Measurements from ENCODE around the gene DISP3. TPM values are rescaled to one million over a fixed set of nuclear protein-coding genes. Genes with fewer than 3 reads are reported as not detected.

DISP3 gene
- total and polyA plus RNA-seq, 2 of the 13 experiments (the other 11 are each of a cell fraction or from before 2014, with no cell fraction given) = 0.08 to 0.13 TPM

DNA sequence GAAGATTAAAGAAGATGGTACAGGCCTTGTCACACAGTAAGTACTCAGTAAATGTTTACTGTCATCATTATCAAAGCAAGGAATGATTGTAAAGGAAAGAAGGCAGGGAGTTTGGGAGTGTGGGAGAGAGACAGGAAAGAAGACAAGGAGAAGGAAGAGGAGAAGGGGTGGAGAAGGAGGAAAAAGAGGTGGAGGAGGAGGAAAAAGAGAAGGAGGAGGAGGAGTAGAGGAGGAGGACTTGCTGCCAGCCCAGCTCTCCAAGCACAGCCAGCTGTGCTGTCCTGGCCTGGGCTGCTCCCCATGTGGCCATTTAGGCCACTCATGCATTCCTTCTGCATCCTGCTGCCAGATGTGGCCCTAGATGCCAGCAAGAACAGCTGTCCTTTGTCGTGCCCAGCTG is 7.5 kb upstream of the DISP3 start:
- ATAC-seq (no peak), DNase-seq (ENCODE audit: low spot score) (no peak), FAIRE-seq (no peak)
- Histone ChIP-seq H3K27me3 (ENCODE audit: control insufficient read depth in 1 of 2, insufficient read depth in 2 of 2, low read length in 2 of 2) (no peaks in the 10 kb centered on the region), H3K27ac (ENCODE audit: extremely low read length, insufficient read depth, low read length) (no peak overlapping the region), H2AFZ (ENCODE audit: low read length) (no peak overlapping the region), H3K36me3 (replicated peaks in 1 of 2; ENCODE audit: control insufficient read depth in 1 of 2, insufficient read depth in 2 of 2, low read length in 2 of 2) (no peaks in the 10 kb centered on the region), H3K9me3 (ENCODE audit: low read length) (no peaks in the 10 kb centered on the region), H4K20me1 (ENCODE audit: insufficient read depth, low read length) (no peaks in the 10 kb centered on the region), H3K9ac (ENCODE audit: insufficient read depth, low read depth, low read length) (no peak overlapping the region), H3K4me1 (ENCODE audit: insufficient read depth, low read length) (no peaks in the 10 kb centered on the region), H3K79me2 (ENCODE audit: insufficient read depth, low read length) (no peaks in the 10 kb centered on the region), H3K4me2 (ENCODE audit: low read depth, low read length) (no peak overlapping the region), H3K4me3 (replicated peaks in 1 of 3; ENCODE audit: insufficient read depth in 1 of 3, low read depth in 2 of 3, low read length in 3 of 3) (no peak overlapping the region)
- BruUV-seq (replicated peaks) = no TSS peak
- 0% methylated on average over 1 of the region's 1 CpG for WGBS (ENCODE audit: low lambda C conversion rate)
- in situ Hi-C loops (cut with HindIII; ENCODE audit: extremely low pct_ligation_motif_present, low pct_unique_long_range_greater_than_20kb) (loop anchor here (10.0 kb wide), 1 partner anchor 243 kb away; no protein-coding TSS in a partner anchor), intact Hi-C loops (cut with micrococcal nuclease; ENCODE audit: unreplicated experiment) (no loop called here)
- TF ChIP-seq ZSCAN29 (CRISPR knock-in tag; conservative IDR thresholded peaks at IDR 0.05) (no peak), SUZ12 (IDR thresholded peaks at IDR 0.05; ENCODE audit: low read depth, low read length) (no peak), KDM6A (CRISPR knock-in tag; IDR thresholded peaks at IDR 0.05; ENCODE audit: low read depth) (no peak), ZIK1 (CRISPR knock-in tag; IDR thresholded peaks at IDR 0.05; ENCODE audit: borderline replicate concordance, low read depth) (no peak), ZNF24 (IDR thresholded peaks at IDR 0.05) (no peak), NCOR1 (IDR thresholded peaks at IDR 0.05; ENCODE audit: borderline replicate concordance, low read length) (no peak), KDM3A (CRISPR knock-in tag; IDR thresholded peaks at IDR 0.05; ENCODE audit: low read depth) (no peak), ZZZ3 (CRISPR knock-in tag; IDR thresholded peaks at IDR 0.05; ENCODE audit: borderline replicate concordance) (no peak), MBNL3 (CRISPR knock-in tag; conservative IDR thresholded peaks at IDR 0.05) (no peak), HCFC1 (IDR thresholded peaks at IDR 0.05; ENCODE audit: low read depth, low read length) (no peak), ZNF230 (CRISPR knock-in tag; IDR thresholded peaks at IDR 0.05) (no peak)
- CTCF ChIA-PET (ENCODE audit: low intra/inter-chr PET ratio, low total read pairs) = no interaction called here
- POLR2A ChIA-PET = no interaction called here

DNA sequence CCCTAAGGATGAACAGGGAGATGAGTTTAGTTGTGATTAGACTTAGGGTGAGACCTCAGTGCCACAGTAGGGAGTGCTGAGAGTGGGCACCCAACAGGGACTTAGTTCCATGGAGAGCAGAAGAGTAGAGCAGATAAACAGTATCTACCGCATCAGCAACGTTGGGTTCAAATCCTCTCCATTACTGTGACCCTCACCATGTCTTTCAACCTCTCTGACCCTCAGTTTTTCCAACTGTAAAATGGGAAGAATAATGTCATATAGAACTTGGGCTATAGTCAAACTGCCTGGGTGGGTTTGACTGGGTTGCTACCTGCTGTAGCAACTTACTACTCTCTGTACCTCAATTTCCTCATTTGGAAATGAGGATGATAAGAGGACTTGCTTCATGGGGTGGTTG is 6.7 kb upstream of the DISP3 start:
- no peaks in the 10 kb centered on the region for H3K79me2 ChIP-seq (ENCODE audit: insufficient read depth, low read length)
- FAIRE-seq = no peak
- no peak overlapping the region for H3K9ac ChIP-seq (ENCODE audit: insufficient read depth, low read depth, low read length)
- no peak overlapping the region for H2AFZ ChIP-seq (ENCODE audit: low read length)
- 0% methylated on average over 2 of the region's 2 CpGs for WGBS (ENCODE audit: low lambda C conversion rate)
- no TSS peak for BruUV-seq (replicated peaks)
- H3K27ac ChIP-seq (ENCODE audit: extremely low read length, insufficient read depth, low read length) = no peak overlapping the region
- ATAC-seq = no peak
- H3K36me3 ChIP-seq (replicated peaks in 1 of 2; ENCODE audit: control insufficient read depth in 1 of 2, insufficient read depth in 2 of 2, low read length in 2 of 2) = no peaks in the 10 kb centered on the region
- POLR2A ChIA-PET = no interaction called here
- no peak for DNase-seq (ENCODE audit: low spot score)
- H3K4me3 ChIP-seq (replicated peaks in 1 of 3; ENCODE audit: insufficient read depth in 1 of 3, low read depth in 2 of 3, low read length in 3 of 3) = no peak overlapping the region
- no peaks in the 10 kb centered on the region for H4K20me1 ChIP-seq (ENCODE audit: insufficient read depth, low read length)
- H3K9me3 ChIP-seq (ENCODE audit: low read length) = no peaks in the 10 kb centered on the region
- CTCF ChIA-PET (ENCODE audit: low intra/inter-chr PET ratio, low total read pairs) = no interaction called here
- in situ Hi-C loops (cut with HindIII; ENCODE audit: extremely low pct_ligation_motif_present, low pct_unique_long_range_greater_than_20kb) = loop anchor here (10.0 kb wide), 1 partner anchor 243 kb away; no protein-coding TSS in a partner anchor
- H3K27me3 ChIP-seq (ENCODE audit: control insufficient read depth in 1 of 2, insufficient read depth in 2 of 2, low read length in 2 of 2) = no peaks in the 10 kb centered on the region
- no peaks in the 10 kb centered on the region for H3K4me1 ChIP-seq (ENCODE audit: insufficient read depth, low read length)
- no peak for TF ChIP-seq PRMT3 (CRISPR knock-in tag; IDR thresholded peaks at IDR 0.05; ENCODE audit: borderline replicate concordance, low read depth)
- TF ChIP-seq ZNF570 (CRISPR knock-in tag; IDR thresholded peaks at IDR 0.05; ENCODE audit: borderline replicate concordance) = no peak
- TF ChIP-seq HDAC6 (IDR thresholded peaks at IDR 0.05; ENCODE audit: low read depth, low read length) = no peak
- no peak for TF ChIP-seq ZNF382 (CRISPR knock-in tag; IDR thresholded peaks at IDR 0.05; ENCODE audit: borderline replicate concordance)
- no peak for TF ChIP-seq TAF15 (IDR thresholded peaks at IDR 0.05; ENCODE audit: low read depth, low read length, poor library complexity, severe bottlenecking)
- TF ChIP-seq MAF1 (CRISPR knock-in tag; IDR thresholded peaks at IDR 0.05; ENCODE audit: borderline replicate concordance) = no peak
- TF ChIP-seq ZC3H13 (CRISPR knock-in tag; IDR thresholded peaks at IDR 0.05) = no peak
- H3K4me2 ChIP-seq (ENCODE audit: low read depth, low read length) = no peak overlapping the region
- intact Hi-C loops (cut with micrococcal nuclease; ENCODE audit: unreplicated experiment) = no loop called here

Measured in HepG2 (cell line).